GM21381 (cell line): ENCODE measurements around the gene PLPPR3.

Experiments
- ATAC-seq: cut with Tn5 transposase; IDR thresholded peaks from one replicate; pipeline ENCODE4 v1.9.1; 2021; ENCODE audit warnings: mild to moderate bottlenecking, moderate library complexity; ENCODE audit not compliant: unreplicated experiment

PLPPR3 gene

DNA sequence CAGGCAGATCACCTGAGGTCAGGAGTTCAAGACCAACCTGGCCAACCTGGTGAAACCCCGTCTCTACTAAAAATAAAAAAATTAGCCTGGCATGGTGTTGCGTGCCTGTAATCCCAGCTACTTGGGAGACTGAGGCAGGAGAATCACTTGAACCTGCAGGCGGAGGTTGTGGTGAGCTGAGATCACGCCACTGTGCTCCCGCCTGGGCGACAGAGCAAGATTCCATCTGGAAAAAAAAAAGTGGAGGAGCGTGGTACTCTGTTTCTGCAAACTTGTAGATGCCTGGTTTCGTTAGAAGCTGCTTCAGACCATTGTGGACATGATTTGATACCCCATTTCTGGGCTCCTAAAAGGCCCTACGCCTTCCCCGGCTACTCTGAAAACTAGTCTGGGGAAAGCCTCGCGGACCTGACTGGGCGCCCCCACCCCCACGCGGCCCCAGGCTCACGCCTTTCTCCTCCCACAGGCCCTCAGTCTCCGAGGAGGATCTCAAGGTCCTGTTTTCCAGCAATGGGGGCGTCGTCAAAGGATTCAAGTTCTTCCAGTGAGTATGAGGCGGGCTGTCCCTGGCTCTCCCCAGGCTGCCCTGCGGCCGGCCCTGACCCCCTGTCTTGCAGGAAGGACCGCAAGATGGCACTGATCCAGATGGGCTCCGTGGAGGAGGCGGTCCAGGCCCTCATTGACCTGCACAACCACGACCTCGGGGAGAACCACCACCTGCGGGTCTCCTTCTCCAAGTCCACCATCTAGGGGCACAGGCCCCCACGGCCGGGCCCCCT, 11.5 kb downstream of the PLPPR3 start:
- no peak for ATAC-seq

DNA sequence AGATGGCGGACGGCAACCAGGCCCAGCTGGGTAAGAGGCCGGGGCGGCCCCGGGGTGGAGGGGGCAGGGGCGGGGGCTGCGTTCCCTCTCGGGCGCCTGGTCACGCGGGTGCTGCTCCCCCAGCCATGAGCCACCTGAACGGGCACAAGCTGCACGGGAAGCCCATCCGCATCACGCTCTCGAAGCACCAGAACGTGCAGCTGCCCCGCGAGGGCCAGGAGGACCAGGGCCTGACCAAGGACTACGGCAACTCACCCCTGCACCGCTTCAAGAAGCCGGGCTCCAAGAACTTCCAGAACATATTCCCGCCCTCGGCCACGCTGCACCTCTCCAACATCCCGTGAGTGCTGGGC, 13.4 kb downstream of the PLPPR3 start:
- no peak for ATAC-seq

DNA sequence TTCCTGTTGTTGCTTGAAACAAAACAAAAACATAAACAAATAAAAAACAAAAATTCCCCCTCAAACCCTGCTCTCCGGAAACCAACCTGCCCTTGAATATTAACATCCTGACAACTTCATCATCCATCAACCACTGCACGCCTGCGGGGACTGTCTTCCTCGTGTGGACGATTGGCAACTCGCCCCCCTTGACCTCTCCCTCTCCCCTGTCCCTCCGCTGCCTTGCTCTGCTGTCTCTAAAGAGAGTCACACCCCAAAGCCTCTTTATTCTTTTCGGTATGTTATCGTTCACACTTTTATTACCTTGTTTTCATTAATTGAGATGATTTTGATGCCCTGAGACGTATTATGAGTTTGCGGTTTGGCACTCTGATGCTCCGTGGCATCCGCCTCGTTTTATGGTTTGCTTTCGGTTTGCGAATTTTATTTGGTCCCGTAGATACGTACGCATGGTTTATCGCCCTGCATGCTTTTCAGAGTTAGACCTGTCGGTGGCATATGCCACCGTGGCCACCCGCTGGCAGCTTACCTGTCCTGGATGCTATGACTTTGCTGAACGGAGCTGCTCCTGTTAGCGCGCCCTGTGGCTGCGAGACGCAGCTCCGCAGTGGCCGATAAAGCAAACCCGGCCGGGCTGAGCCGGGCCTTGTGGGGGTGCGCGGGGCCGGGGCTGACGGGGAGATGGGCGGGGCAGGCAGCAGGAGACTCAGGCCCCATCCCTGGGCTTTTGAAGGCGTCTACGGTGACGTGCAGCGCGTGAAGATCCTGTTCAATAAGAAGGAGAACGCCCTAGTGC, 13.9 kb downstream of the PLPPR3 start:
- no peak for ATAC-seq

DNA sequence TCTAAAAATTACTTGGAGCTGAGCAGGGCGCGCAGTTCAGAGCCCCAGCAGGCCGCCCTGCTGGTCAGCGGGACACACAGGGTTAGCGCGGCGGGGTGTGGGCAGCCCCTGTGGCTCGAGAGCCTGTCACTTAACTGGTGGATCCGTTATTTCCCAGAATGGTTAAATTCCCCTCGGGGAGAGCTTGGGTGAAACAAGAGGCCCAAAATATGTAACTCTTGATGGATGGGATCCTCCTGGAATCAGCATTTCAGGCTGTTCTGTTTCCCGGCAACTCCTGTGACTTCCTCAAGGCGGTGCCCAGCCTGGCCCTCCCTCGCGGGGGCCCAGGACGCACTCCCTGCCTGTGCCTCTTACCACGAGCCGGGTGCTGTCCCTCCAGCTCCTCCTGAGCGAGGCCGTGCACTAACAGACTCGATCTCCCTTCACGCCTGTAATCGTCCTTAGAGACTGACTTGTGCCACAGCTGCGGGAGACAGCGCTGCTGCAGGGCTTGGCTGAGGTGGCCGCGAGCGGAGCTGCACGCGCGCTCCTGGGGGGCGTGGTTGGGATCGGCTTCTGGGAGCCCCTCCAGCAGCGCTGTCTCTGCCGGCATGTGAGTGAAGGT, 14.8 kb downstream of the PLPPR3 start:
- no peak for ATAC-seq

DNA sequence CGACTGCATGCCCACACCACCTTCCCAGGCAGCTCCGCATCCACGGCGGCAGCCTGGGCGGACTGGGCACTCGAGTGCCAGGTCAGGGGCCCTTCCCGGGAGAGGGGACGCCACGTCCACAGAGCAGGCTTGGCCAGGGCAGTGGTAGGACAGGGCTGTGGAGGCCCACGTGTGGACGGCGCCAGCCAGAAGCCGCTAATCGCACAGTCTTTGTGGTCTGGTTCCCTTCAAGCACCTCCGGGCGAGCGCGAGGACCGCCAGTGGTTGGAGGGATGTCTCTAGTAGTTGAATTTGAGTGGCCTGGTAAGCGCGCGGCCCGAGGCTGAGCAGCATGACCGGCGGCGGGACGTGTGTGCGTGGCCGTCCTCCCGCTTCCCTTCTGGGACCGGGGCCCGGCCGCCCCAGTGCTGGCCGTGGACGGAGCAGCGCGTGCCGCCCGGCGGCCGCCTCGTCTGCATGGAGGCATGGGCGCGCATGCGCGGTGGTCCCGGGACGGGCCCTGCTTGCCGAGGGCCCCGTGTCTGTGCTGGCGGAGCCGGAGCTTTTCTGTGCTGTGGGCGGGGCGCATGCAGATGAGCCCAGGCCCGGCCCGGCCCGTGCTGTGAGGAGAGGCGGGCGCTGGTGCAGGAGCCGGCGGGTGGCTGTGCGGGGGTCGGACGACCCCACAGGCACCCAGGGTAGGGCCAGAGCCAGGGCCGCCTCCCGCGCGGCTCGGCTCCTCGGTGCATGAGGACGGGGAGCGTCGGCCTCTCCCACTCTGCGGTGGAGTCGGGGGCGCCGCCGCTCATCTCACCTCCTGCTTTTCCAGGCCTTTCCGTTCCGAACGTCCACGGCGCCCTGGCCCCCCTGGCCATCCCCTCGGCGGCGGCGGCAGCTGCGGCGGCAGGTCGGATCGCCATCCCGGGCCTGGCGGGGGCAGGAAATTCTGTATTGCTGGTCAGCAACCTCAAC, 15.9 kb downstream of the PLPPR3 start:
- no peak for ATAC-seq

DNA sequence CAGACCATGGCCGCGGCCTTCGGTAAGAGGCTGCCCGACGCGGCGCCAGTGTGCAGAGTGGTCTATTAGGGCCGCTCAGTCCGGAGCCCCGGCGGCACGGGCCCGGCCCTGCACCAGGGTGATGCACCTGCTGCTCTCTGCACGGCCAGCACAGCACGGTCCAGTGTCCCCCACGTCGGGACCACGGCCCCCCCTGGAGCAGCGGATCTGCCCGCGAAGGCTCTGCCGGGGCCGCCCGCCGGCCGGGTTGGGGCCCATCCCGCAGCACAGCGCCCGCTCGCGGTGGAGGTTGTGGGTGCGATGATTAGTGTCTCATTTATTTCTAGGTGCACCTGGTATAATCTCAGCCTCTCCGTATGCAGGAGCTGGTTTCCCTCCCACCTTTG, 16.6 kb downstream of the PLPPR3 start:
- ATAC-seq = no peak

DNA sequence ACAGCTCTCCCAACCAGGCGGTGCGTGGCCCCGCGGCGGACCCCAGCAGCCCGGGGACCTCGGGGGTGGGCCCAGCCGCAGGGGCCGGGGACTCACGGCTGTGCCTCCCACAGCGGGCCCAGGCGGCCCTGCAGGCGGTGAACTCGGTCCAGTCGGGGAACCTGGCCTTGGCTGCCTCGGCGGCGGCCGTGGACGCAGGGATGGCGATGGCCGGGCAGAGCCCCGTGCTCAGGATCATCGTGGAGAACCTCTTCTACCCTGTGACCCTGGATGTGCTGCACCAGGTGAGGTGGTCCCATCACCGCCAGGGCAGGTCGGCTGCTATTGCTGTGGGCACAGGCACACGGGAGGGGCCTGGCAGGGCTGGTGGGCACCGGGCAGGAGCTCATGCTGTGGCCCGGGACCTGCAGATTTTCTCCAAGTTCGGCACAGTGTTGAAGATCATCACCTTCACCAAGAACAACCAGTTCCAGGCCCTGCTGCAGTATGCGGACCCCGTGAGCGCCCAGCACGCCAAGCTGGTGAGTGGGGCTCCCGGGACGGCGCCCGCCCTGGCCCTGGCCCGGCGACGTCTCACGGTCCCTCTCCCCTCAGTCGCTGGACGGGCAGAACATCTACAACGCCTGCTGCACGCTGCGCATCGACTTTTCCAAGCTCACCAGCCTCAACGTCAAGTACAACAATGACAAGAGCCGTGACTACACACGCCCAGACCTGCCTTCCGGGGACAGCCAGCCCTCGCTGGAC, 17.2 kb downstream of the PLPPR3 start:
- no peak for ATAC-seq

DNA sequence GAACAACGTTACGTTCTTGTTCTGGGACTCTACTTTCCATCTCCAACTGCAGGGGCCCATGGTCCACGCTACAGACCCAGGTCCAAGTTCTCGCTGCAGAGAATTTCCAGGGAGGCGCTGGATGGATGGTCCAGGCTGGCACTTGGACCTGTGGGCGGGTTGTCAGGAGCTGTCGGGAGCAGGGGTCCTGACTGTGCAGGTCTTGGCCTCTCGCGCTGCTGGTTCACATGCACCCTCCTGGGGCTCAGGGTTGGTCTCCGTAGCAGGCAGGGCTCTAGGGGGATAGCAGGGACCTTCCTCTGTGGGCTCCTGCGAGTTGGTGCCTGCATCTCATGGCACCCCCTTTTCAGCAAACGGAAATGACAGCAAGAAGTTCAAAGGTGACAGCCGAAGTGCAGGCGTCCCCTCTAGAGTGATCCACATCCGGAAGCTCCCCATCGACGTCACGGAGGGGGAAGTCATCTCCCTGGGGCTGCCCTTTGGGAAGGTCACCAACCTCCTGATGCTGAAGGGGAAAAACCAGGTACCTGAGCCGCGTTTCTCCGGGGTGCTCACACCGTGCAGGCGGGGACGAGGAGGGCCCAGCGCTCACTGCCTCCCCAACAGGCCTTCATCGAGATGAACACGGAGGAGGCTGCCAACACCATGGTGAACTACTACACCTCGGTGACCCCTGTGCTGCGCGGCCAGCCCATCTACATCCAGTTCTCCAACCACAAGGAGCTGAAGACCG, 17.9 kb downstream of the PLPPR3 start:
- no peak for ATAC-seq

DNA sequence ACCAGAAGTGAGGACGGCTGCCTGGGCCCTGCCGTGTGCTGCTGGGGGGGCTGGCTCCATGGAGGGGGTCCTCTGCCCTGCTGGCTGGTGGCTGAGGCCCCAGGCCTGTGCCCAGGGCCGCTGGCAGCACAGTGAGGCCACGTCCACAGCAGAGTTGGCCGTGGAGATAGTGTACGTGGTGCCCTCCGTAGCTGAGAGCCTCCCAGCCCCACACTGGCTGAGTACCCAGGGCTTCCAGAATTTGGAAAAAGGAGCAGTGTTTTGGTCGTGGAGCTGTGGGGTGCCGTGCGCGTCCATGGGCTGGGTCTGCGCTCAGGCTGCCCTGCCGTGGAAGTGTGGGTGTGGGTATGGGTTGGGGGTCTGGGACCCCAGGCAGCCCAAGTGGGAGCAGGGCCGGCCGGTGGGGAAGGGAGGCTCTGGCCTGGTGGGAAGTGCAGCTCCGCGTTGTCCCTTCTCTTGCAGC, 18.6 kb downstream of the PLPPR3 start:
- no peak for ATAC-seq

DNA sequence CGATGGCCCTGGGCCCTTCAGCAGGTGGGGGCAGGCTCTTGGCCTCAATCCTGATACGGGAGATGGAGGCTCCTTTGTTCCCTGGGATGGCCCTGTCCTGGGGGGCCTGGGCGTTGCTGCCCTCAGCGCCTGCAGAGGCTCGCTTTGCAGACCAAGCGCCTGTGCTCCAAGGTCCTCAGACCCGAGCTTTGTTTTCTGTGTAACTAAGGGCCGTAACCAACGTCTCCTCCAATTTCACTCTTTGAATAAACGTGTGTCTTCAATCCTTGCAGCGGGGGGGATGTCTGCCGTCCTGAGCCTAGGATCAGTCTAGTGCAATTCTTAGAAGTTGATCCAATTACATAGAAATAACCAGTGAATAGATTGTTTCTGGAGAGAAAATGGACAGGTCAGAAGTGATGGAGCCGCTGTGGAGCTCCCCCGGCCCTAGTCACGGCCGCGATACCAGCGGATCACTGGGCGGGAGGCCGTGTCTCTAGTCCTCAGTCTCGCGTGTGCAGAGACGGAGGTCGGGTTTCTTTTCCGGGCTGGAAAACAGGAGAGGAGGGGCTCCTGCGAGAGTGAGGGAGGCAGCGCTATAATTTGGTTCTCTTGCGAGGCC, 19.2 kb downstream of the PLPPR3 start:
- ATAC-seq = no peak

DNA sequence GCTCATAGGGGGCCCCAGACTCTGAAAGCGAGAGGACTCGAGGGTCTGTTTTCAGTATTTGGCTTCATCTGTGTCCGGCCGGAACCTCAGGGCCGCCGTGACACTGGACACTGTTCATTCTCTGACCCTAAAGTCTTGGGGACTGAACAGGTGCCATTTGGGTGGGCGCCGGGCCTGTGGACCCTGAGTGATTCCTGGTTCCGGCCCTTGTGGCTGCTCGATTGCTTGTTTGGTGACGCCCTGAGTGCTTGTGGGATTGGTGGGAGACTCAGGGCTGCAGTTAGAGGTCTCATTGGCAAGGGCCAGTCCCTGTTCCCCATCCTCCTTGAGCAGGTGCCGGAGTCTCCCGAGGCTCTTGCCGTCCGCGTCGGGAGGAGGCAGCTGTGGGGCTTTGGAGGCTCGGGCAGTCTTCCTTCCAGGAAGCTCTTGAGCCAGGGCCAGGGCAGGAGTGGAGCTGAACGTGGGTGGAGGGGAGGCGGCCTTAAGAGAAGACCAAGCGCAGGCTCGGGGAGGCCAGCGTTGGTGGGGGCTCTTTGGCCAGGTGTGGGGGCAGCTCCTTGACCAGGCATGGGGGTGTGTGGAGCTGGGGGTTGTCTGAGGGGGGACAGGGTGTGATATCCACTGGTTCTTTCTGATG, 19.8 kb downstream of the PLPPR3 start:
- ATAC-seq = no peak

DNA sequence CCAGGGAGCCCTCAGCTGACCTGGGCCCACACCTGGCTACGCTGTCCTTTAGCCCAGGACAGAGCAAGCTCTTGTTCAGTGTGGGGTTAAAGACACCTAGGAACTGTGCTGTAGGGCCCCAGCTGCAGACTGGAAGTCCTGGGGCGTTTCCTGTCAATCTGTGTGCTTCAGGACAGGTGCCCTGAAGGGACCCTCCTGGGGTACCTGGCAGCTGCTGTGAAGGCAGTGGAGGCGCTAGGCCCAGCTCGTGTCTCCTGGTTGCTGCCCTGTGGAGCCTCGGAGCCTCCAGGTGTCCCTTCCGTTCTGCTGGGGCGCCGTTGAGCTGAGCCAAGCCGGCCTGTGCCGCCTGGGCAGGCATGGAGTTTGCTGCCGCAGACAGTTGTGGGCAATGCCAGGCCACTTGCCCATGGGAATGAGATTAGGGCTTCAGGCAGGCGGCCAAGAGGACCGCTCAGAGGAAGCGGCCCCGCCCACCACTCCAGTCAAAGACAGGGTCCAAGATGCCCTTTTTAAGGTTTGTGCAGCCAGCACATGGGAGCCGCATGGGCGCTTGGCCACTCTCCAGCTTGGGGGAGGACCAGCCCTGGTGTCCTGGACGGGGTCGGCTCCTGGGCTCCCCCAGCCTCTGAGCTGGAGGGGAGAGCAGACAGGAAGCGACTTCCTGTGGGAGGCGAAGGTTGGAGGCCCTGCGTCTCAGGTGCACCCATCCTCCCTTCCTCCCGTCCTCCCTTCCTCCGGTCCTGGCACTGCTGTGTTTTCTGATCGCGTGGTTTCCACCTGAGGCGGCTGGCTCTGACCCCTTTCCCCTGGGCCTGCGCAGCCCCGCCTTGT, 20.5 kb downstream of the PLPPR3 start:
- ATAC-seq = no peak

DNA sequence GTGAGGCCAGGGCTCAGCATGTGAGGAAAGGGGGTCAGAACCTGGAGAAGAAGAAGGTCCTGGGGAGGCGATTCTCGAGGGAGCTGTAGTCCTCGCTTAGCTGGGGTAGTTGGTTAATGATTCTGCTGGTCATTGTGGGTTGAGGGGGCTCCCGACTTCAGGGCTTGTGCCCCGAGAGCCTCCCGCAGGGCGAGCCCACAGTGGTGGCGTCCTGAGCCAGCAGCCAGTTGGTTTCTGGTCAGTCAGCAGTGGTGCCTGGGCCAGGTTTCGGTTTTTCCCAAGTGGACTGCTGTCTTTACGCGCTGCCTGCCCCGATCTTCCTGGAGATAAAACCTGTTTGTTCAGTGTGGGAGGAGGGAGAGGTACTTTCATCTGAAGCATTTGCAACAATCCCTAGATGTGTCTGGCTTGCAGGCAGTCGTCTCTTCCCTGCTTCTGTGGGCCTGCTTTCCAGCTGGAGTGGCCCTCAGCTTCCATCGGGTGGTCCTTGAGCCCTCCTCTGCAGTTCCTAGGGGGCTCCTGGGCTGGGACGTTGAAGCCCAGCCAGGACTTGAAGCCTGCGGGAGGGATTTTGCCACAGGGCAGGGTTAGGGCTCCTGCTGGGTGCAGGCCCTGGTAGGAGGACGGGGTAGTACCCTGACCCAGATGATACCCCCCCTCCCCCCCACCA, 21.3 kb downstream of the PLPPR3 start:
- ATAC-seq = no peak

DNA sequence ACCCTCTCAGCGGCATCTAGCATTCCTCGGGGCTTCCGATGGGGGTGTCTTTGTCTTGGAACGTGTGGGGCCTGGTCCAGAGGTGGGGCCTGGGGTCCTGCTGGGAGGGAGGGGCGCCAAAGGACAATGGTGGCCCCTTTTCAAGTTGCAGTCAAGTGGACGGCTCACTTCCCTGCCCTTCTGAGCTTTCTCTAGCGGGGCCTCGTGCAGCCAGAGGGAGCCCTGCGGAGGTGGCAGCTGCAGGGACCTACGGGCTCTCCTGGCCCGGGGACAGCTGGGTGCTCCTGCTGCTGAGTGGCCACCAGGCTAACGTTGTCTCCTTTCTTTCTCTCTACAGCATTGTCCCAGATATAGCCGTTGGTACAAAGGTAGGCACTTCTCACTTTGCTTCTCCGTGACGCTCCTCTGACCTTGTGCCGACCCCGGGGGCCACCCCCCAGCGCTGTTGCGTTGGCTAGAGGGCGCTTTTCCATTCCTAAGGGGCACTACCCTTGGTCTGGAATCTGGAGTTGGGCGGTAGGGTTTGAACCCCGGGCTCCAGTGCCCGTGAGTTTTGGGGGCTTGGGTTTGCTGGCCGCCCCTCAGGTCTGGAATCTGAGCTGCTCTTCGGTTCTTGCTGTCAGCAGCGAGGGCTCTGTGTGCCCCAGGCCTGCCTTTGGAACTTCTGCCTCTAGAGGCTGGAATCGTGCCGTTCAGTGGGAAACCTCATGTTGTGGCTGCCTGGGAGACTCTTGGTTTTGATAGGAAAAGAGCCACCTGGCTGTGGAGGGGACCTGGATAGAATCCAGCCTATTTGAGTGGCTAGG, 22.5 kb downstream of the PLPPR3 start:
- ATAC-seq = no peak

DNA sequence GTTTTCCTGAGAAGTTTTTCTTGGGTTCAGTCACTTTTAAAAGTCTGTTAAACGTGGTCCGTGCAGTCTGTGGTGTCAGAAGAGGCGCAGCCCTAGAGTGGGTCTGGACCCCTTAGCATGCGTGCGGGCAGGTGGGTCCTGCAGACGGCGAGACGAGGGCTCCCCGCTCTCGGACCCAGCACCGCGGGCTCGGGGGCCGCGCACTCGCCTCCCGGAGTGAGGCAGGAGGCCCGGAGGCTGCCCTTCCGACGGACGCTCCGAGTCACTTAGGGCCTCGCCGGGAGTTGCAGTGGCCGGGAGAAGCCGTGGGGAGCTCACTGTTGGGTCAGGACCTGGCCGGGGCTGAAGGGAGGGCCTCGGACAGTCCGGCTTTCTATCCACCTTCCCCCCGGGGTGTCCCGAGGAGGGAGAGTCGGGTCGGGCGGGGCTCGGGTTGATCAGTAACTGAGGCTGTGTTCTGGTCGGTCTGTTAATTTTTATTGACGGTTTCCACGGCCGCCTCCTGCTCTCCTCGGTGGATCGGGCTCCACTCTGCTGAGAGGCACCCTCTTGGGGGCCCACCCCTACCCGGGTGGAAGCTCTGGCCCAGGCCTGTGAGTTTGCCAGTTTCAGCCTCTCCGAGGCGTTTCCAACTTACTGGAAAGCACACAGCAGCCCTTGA, 23.2 kb downstream of the PLPPR3 start:
- no peak for ATAC-seq
